HL-60 (cell line): ENCODE results near the gene ZBTB46.
A peak's percentile ranks its signal among the peaks of the same experiment; 100 is the strongest.

ENCODE experiments used
- CTCF ChIP-seq: IDR thresholded peaks from one replicate; pipeline ENCODE4 v1.5.1; 2011; ENCODE audit warnings: low read length, control low read depth, inconsistent platforms; ENCODE audit not compliant: insufficient read depth
- POLR2AphosphoS5 ChIP-seq: IDR thresholded peaks from 2 replicates; pipeline ENCODE4 v1.6.1; 2012; ENCODE audit warnings: low read depth
- REST ChIP-seq: IDR thresholded peaks from 2 replicates; pipeline ENCODE4 v1.6.1; 2012; ENCODE audit warnings: low read depth; ENCODE audit not compliant: insufficient replicate concordance

GRCh38 chr20:63706852-63707557 lies 124.1 kb downstream of the ZBTB46 start:
- peak; percentile 35 for TF ChIP-seq CTCF
- no peak for TF ChIP-seq POLR2AphosphoS5
- TF ChIP-seq REST, result no peak
